Measurements from ENCODE around the gene SCGN. TPM values are rescaled to one million over a fixed set of nuclear protein-coding genes. Genes with fewer than 3 reads are reported as not detected.

SCGN gene
- total and polyA plus RNA-seq, 12 donors: 0.26 to 2.7 (median 0.94) TPM; not detected in 2

GRCh38 chr6:25671652-25672051 lies 19.6 kb downstream of the SCGN start:
- intact Hi-C loops (cut with DNase I): no loop called here
- no peaks in the 10 kb centered on the region for H3K9me3 ChIP-seq
- no peak for ATAC-seq
- TF ChIP-seq, protein P1, sequence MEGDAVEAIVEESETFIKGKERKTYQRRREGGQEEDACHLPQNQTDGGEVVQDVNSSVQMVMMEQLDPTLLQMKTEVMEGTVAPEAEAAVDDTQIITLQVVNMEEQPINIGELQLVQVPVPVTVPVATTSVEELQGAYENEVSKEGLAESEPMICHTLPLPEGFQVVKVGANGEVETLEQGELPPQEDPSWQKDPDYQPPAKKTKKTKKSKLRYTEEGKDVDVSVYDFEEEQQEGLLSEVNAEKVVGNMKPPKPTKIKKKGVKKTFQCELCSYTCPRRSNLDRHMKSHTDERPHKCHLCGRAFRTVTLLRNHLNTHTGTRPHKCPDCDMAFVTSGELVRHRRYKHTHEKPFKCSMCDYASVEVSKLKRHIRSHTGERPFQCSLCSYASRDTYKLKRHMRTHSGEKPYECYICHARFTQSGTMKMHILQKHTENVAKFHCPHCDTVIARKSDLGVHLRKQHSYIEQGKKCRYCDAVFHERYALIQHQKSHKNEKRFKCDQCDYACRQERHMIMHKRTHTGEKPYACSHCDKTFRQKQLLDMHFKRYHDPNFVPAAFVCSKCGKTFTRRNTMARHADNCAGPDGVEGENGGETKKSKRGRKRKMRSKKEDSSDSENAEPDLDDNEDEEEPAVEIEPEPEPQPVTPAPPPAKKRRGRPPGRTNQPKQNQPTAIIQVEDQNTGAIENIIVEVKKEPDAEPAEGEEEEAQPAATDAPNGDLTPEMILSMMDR (IDR thresholded peaks at IDR 0.05): no peak
- DNase-seq: no peak
- H3K27ac ChIP-seq: no peak overlapping the region
- H3K27me3 ChIP-seq: peaks cover 0 to 4% (median 0%) of the 10 kb centered on the region in 7 donors
- H3K36me3 ChIP-seq: no peaks in the 10 kb centered on the region
- 58 to 63% methylated on average over 1 of the region's 1 CpG for WGBS, 2 donors
- H3K4me3 ChIP-seq: no peak overlapping the region
- H3K4me1 ChIP-seq: no peaks in the 10 kb centered on the region

GRCh38 chr6:25675167-25675566 lies 23.2 kb downstream of the SCGN start:
- ATAC-seq (no peak), DNase-seq (no peak)
- TF ChIP-seq, protein P1 (IDR thresholded peaks at IDR 0.05): no peak
- WGBS, 2 donors: 57 to 62% methylated on average over 5 of the region's 5 CpGs
- no peak overlapping the region for H3K4me3 ChIP-seq
- no peaks in the 10 kb centered on the region for H3K4me1 ChIP-seq
- H3K9me3 ChIP-seq: no peaks in the 10 kb centered on the region
- no peaks in the 10 kb centered on the region for H3K36me3 ChIP-seq
- no peak overlapping the region for H3K27ac ChIP-seq
- no peaks in the 10 kb centered on the region for H3K27me3 ChIP-seq
- intact Hi-C loops (cut with DNase I): no loop called here

- H3K4me3 ChIP-seq: no peak overlapping the region
- peaks cover 0 to 4% (median 0%) of the 10 kb centered on the region in 7 donors for H3K27me3 ChIP-seq
- intact Hi-C loops (cut with DNase I): no loop called here
- TF ChIP-seq, protein P1 (IDR thresholded peaks at IDR 0.05): no peak
- WGBS, 2 donors: 71 to 77% methylated on average over 5 of the region's 5 CpGs
- DNase-seq: no peak
- H3K9me3 ChIP-seq: no peaks in the 10 kb centered on the region
- H3K36me3 ChIP-seq: no peaks in the 10 kb centered on the region
- ATAC-seq: no peak
- H3K4me1 ChIP-seq: no peaks in the 10 kb centered on the region
- H3K27ac ChIP-seq: no peak overlapping the region
Observed at GRCh38 chr6:25676775-25677174, 24.8 kb downstream of the SCGN start.

DNA sequence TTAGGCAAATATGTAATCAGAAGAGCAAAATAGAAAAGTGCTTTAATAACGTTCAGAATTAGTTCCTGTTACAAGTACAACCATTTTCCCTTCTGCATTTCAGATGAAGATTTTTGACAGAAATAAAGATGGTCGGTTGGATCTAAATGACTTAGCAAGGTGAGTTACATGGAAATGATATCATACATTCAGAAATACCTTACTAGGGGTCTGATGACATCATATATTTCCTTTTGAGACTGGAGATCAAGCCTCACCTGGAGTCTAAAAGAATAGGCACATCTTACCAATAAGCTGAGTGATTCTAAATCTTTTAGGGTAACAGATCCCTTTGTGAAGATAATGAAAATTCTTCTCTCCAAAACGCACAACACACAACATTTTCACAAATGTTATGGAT lies 29.8 kb downstream of the SCGN start:
- Histone ChIP-seq H3K4me3 (no peak overlapping the region), H3K36me3 (no peaks in the 10 kb centered on the region), H3K9me3 (peaks cover 0 to 6% (median 0%) of the 10 kb centered on the region in 11 donors), H3K4me1 (no peaks in the 10 kb centered on the region), H3K27ac (no peak overlapping the region), H3K27me3 (peaks cover 0 to 9% (median 0%) of the 10 kb centered on the region in 7 donors)
- intact Hi-C loops (cut with DNase I): no loop called here
- TF ChIP-seq, protein P1 (IDR thresholded peaks at IDR 0.05): no peak
- no peak for DNase-seq
- WGBS, 2 donors: 76 to 80% methylated on average over 3 of the region's 3 CpGs
- ATAC-seq: no peak
